RPMI7951 (cell line): Measurements from ENCODE around the gene BAZ1B. TPM values are rescaled to one million over a fixed set of nuclear protein-coding genes. Genes with fewer than 3 reads are reported as not detected.
"Not testable (repeated sequence)": the region's sequence is repeated elsewhere in the genome, so short reads cannot be mapped to it uniquely, and the experiment has no call there.

Experiments used
- DNase-seq: peaks from one replicate; pipeline ENCODE4 v3.0.0-alpha.2; 2012; ENCODE audit warnings: low read depth
- total RNA-seq: library from RNA; depleted of rRNA; stranded (reverse); fragments of >200 nt; shearing (Covaris generic); gene quantifications from 2 replicates; pipeline ENCODE4 v1.2.3, GENCODE V29; 2014

The BAZ1B gene
- total RNA-seq, 1 experiment from 2014 or later = 60.4 TPM

- no peak for DNase-seq
Observed at GRCh38 chr7:73447121-73447733, 74.9 kb downstream of the BAZ1B start.

GRCh38 chr7:73446682-73447081 lies 75.4 kb downstream of the BAZ1B start:
- DNase-seq = no peak

GRCh38 chr7:73443548-73444255 lies 78.4 kb downstream of the BAZ1B start:
- DNase-seq = no peak

- no peak for DNase-seq
Observed at GRCh38 chr7:73442903-73443500, 79.1 kb downstream of the BAZ1B start.

GRCh38 chr7:73442222-73442902 lies 79.7 kb downstream of the BAZ1B start:
- DNase-seq = no peak

GRCh38 chr7:73439410-73439704 lies 82.7 kb downstream of the BAZ1B start:
- DNase-seq = no peak

- no peak for DNase-seq
Observed at GRCh38 chr7:73438547-73439409, 83.3 kb downstream of the BAZ1B start.

- no peak for DNase-seq
Observed at GRCh38 chr7:73437621-73438416, 84.3 kb downstream of the BAZ1B start.

- DNase-seq = no peak
Observed at GRCh38 chr7:73437091-73437490, 85.0 kb downstream of the BAZ1B start.

GRCh38 chr7:73436031-73436929 lies 85.8 kb downstream of the BAZ1B start:
- DNase-seq = peak; percentile 60

GRCh38 chr7:73435471-73436009 lies 86.6 kb downstream of the BAZ1B start:
- DNase-seq = no peak

GRCh38 chr7:73434701-73435069 lies 87.4 kb downstream of the BAZ1B start:
- no peak for DNase-seq

GRCh38 chr7:73433924-73434700 lies 88.0 kb downstream of the BAZ1B start:
- DNase-seq = no peak

- no peak for DNase-seq
Observed at GRCh38 chr7:73432676-73433075, 89.4 kb downstream of the BAZ1B start.

- DNase-seq = no peak
Observed at GRCh38 chr7:73431041-73431835, 90.9 kb downstream of the BAZ1B start.

- not testable (repeated sequence) for DNase-seq
Observed at GRCh38 chr7:73430540-73430939, 91.6 kb downstream of the BAZ1B start.

- peak; percentile 47 for DNase-seq
Observed at GRCh38 chr7:73429622-73430505, 92.2 kb downstream of the BAZ1B start.
